Measurements from ENCODE around the gene HAND1. TPM values are rescaled to one million over a fixed set of nuclear protein-coding genes. Genes with fewer than 3 reads are reported as not detected.

The HAND1 gene
- total RNA-seq, 4 donors from 2014 or later, result 6.7 to 8.0 (median 7.4) TPM

GRCh38 chr5:154429341-154429740, 48.7 kb downstream of the HAND1 start:
- 86 to 100% methylated on average over 1 of the region's 1 CpG for WGBS, 2 donors (ENCODE audit: low coverage in 1 of 2)
- no peak for TF ChIP-seq CTCF (IDR thresholded peaks at IDR 0.05)
- TF ChIP-seq EP300 (IDR thresholded peaks at IDR 0.05; ENCODE audit: low read depth), result no peak
- no peak for TF ChIP-seq POLR2A (IDR thresholded peaks at IDR 0.05)
- TF ChIP-seq POLR2AphosphoS5 (IDR thresholded peaks at IDR 0.05), result no peak
- intact Hi-C loops (cut with DNase I; ENCODE audit: low total_unique reads), result no loop called here

GRCh38 chr5:154428208-154428607, 49.8 kb downstream of the HAND1 start:
- H3K27me3 ChIP-seq, result no peaks in the 10 kb centered on the region
- 93 to 100% methylated on average over 3 of the region's 3 CpGs for whole genome bisulfite sequencing, 2 donors (ENCODE audit: low coverage in 1 of 2)
- no peaks in the 10 kb centered on the region for H3K36me3 ChIP-seq
- in situ Hi-C loops (cut with MboI; ENCODE audit: low pct_ligation_motif_present in 1 of 4, low pct_unique_long_range_greater_than_20kb in 1 of 4, low sequenced_read_pairs in 3 of 4) (no loop called here), intact Hi-C loops (cut with DNase I; ENCODE audit: low total_unique reads) (no loop called here)
- no peak for DNase-seq
- peaks cover 0 to 3% of the 10 kb centered on the region in 2 donors for H3K9me3 ChIP-seq
- no peaks in the 10 kb centered on the region for H3K4me1 ChIP-seq
- H3K4me3 ChIP-seq, result no peak overlapping the region
- no peak for TF ChIP-seq CTCF (IDR thresholded peaks at IDR 0.05)
- no peak for TF ChIP-seq POLR2AphosphoS5 (IDR thresholded peaks at IDR 0.05)
- no peak for TF ChIP-seq POLR2A (IDR thresholded peaks at IDR 0.05)
- TF ChIP-seq EP300 (IDR thresholded peaks at IDR 0.05; ENCODE audit: low read depth), result no peak
- H3K27ac ChIP-seq, result no peak overlapping the region

More at GRCh38 chr5:154429341-154429740, 48.7 kb downstream of the HAND1 start:
- H3K4me3 ChIP-seq, result no peak overlapping the region
- in situ Hi-C loops (cut with MboI; ENCODE audit: low pct_ligation_motif_present in 1 of 4, low pct_unique_long_range_greater_than_20kb in 1 of 4, low sequenced_read_pairs in 3 of 4), result no loop called here
- H3K27me3 ChIP-seq, result no peaks in the 10 kb centered on the region
- H3K27ac ChIP-seq, result no peak overlapping the region
- H3K4me1 ChIP-seq, result no peaks in the 10 kb centered on the region
- H3K9me3 ChIP-seq, result no peaks in the 10 kb centered on the region
- DNase-seq, result no peak
- H3K36me3 ChIP-seq, result no peaks in the 10 kb centered on the region

Other genes starting within 250 kb of the HAND1 start
- 10 to 100 TPM; 26.3 to 47.1 (median 33.1) TPM for gene SAP30L, start 32.2 kb downstream of the HAND1 start, total RNA-seq

All from transverse colon (tissue), 4 donors.